Activated CD8-positive, alpha-beta memory T cell treated with anti-CD3 and anti-CD28 coated beads, Interleukin-2, amount 50 U/mL, for 24 hours (primary cell): ENCODE measurements around the gene CGREF1.
"Not testable (repeated sequence)": the region's sequence is repeated elsewhere in the genome, so short reads cannot be mapped to it uniquely, and the experiment has no call there.

Source experiments
- DNase-seq: peaks from one replicate; pipeline ENCODE4 v3.0.0-alpha.2; 2020; ENCODE audit errors: extremely low read depth

Gene CGREF1

GRCh38 chr2:27111392-27112078, 7.4 kb downstream of the CGREF1 start:
- not testable (repeated sequence) for DNase-seq

- not testable (repeated sequence) for DNase-seq
These were observed 8.2 kb downstream of the CGREF1 start for GRCh38 chr2:27110603-27111352.

GRCh38 chr2:27109083-27109482, 9.8 kb downstream of the CGREF1 start:
- DNase-seq = no peak

GRCh38 chr2:27108221-27108620, 10.7 kb downstream of the CGREF1 start:
- no peak for DNase-seq

GRCh38 chr2:27105981-27106380, 12.9 kb downstream of the CGREF1 start:
- DNase-seq = no peak

- no peak for DNase-seq
These were observed 16.6 kb downstream of the CGREF1 start for GRCh38 chr2:27102329-27102728.

GRCh38 chr2:27100036-27100435, 18.9 kb downstream of the CGREF1 start:
- DNase-seq = no peak

- no peak for DNase-seq
These were observed 19.5 kb downstream of the CGREF1 start for GRCh38 chr2:27099334-27099955.

- DNase-seq = no peak
These were observed 21.6 kb downstream of the CGREF1 start for GRCh38 chr2:27097341-27097740.

GRCh38 chr2:27096748-27097297, 22.1 kb downstream of the CGREF1 start:
- DNase-seq = no peak

GRCh38 chr2:27095745-27096651, 22.9 kb downstream of the CGREF1 start:
- DNase-seq = no peak

GRCh38 chr2:27095427-27095744, 23.5 kb downstream of the CGREF1 start:
- no peak for DNase-seq

- no peak for DNase-seq
These were observed 24.5 kb downstream of the CGREF1 start for GRCh38 chr2:27094353-27094984.

- DNase-seq = no peak
These were observed 25.2 kb downstream of the CGREF1 start for GRCh38 chr2:27093430-27094352.

GRCh38 chr2:27092696-27093429, 26.1 kb downstream of the CGREF1 start:
- DNase-seq = no peak

- no peak for DNase-seq
These were observed 26.9 kb downstream of the CGREF1 start for GRCh38 chr2:27091746-27092695.

GRCh38 chr2:27089111-27089954, 29.6 kb downstream of the CGREF1 start:
- no peak for DNase-seq
